SHP77 treated with DMSO at 0.1 percent for 48 hours (cell line): Measurements from ENCODE around the gene PVALB.
"Not testable (repeated sequence)": the region's sequence is repeated elsewhere in the genome, so short reads cannot be mapped to it uniquely, and the experiment has no call there.

Source experiments
- DNase-seq: peaks from one replicate; lab custom pipeline; 2025; lab: John Stamatoyannopoulos, UW

Gene PVALB

DNA sequence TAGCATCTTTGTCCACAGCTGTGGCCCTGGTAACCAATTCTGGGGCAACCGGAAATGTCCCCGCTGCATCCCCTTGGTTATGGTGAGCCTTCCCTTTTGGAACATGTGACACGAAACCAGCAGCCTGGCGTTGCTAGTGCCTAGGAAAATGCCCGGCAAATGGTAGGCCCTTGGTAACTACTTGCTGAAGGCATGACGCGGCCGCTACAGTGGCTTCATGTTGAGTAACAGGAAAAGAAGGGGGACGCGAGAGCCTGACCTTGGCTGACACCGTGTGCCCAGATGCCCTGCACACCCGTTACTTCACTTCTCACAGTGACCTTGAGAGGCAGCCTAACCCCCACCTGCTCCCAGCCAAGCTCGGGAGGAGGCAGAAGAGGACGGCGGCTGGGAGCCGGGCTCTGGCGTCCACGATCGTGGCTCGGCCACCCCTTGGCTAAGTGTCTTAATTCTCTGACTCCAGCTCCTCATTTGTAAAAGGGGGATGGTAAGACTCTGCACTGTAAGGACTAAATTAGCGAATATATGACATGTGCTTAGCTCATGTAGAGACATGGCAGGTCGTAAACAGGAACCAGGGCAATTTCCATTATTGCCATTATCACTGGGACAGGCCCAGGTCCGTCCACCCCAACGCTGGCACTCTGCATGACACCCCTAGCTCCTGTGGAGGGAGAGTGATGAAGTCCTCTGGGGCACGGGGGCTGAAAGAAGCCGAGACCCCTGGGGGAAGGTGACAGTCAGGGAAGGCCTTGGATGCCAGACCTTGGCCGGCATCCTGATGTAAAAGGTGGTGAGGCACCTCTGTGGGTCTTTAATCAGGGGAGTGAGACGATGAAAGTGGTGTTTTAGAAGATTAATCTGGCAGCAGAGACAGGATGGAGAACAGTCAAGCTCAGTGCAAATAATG lies 59.8 kb downstream of the PVALB start:
- no peak for DNase-seq

DNA sequence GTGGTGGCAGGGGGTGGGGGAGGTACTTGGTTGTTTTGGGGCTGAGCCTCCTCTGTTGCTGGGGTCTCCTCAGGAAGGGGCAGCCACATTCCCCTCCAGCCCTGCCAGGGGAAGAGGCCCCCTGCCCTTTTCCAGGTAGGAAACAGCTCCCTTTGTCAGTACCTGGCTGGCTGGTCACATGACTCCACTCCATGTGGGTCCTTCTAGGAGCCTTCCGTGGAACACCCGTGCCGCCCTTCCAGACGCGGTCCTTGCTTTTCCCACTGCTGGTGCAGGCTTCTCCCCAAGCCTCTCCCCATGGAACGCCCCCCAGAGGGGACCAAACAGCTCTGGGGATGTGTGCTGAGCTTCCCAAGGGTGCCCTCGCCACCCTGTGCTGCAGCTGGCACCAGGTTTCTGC lies 60.8 kb downstream of the PVALB start:
- no peak for DNase-seq

DNA sequence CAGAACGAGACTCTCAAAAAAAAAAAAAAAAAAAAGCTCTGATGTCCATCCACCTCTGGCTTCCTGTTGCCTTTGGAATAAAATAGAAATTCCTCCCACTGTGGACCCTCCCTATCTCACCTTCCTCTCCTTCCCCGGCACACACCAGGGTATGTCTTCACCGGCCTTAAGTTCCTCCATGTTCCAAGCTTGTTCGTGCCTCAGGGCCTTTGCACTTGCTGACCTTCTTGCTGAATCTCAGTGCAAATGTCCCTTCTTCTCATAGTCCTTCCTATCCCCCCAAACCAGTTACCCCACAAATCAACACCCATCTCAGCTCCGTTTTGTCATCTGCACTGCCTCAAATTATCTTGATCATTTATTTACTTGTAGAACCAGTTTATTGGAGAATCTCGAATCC lies 61.5 kb downstream of the PVALB start:
- DNase-seq = no peak

DNA sequence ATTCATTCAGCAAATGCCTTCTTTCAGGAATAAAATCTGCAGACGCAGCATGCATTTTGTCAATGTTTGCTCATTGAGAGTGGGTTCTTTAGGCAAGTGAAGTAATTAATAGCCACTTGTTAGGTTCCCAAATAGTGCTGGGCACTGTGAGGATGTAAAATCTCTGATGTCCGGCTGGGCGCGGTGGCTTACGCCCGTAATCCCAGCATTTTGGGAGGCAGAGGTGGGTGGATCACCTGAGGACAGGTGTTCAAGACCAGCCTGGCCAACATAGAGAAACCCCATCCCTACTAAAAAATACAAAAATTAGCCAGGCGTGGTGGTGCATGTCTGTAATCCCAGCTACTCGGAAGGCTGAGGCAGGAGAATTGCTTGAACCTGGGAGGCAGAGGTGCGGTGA lies 62.0 kb downstream of the PVALB start:
- not testable (repeated sequence) for DNase-seq

DNA sequence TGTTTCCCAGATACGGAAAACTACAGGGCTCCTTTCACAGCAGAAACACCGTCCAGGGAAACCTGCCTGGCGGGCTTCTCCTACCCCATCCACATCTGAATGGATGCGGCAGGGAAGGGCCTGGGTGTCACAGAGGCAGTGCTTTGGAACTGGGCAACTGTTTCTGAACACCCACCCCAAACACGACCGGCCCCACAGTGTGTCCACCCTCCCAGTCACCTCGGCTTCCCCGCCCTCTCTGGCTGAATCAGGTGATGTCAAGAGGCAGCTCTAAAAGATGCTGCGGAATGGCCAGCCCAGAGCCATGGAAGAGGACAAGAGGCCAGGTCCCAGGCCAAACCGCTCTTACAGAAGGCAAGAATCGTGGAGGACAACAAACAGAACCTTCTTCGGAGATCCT lies 62.9 kb downstream of the PVALB start:
- DNase-seq = no peak

DNA sequence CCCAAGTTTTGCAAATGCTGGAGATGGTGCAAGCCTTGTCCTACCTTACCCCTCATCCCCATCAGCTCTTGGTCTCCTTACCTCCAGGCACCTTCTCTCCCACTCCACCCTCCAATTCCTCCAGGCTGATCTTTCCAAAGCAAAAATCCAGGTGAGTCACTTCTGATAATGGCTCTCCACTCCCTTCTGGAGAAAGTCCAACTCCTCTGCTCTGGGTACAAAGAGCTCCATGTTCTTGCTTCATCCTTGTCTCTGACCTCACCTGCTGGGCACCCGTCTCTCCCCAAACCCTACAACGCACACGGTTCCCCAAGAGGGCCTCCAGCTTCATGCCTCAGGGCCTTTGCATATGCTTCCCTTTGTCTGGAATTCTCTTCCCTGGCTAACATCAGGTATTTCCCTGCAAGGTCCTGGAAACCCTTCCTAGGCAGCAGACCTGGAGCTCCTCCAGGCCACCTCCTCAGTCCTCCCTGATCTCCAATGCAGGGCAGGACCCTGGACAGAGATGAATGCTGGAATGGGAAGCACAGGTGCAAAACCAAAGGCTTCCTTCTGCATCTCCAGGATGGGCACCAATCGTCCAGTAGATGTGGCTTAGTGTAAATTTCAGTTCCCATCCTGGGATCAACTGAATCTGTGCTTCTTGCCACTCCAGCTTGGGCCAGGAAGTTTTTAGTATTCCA lies 63.6 kb downstream of the PVALB start:
- no peak for DNase-seq
